HepG2 (cell line): ENCODE measurements around the gene CLCN1. TPM values are rescaled to one million over a fixed set of nuclear protein-coding genes. Genes with fewer than 3 reads are reported as not detected.

Source experiments
- CAMTA2 ChIP-seq: sonication (generic); formaldehyde crosslinking; IDR thresholded peaks from 2 replicates; pipeline ENCODE4 v1.4.0; 2020; ENCODE audit warnings: mild to moderate bottlenecking, missing genetic modification reagents, borderline replicate concordance
- CBX2 ChIP-seq, 2 experiments: fragments of 200-600 bp in 1 of 2; sonication (generic); formaldehyde crosslinking in 1 of 2; IDR thresholded peaks; 2 replicates each; pipeline versions ENCODE4 v1.7.0 to v1.8.1; 2018 to 2022; ENCODE audit warnings: low read depth in 2 of 2, low read length in 1 of 2, mild to moderate bottlenecking in 1 of 2, missing genetic modification reagents in 1 of 2
- GABPB1 ChIP-seq: IDR thresholded peaks from 2 replicates; pipeline ENCODE4 v1.6.1; 2016; ENCODE audit warnings: mild to moderate bottlenecking, missing genetic modification reagents, moderate library complexity, missing compliant biosample characterization
- HINFP ChIP-seq: sonication (generic); formaldehyde crosslinking; IDR thresholded peaks from 2 replicates; pipeline ENCODE4 v1.4.0; 2020; ENCODE audit warnings: low read depth, mild to moderate bottlenecking, missing genetic modification reagents
- HNF1B ChIP-seq: sonication (generic); formaldehyde crosslinking; IDR thresholded peaks from 2 replicates; pipeline ENCODE4 v1.5.1; 2020; ENCODE audit warnings: mild to moderate bottlenecking, moderate library complexity, missing genetic modification reagents
- KDM5B ChIP-seq: sonication (generic); formaldehyde crosslinking; IDR thresholded peaks from 2 replicates; pipeline ENCODE4 v1.4.0; 2020; ENCODE audit warnings: missing genetic modification reagents, mild to moderate bottlenecking, borderline replicate concordance
- KLF13 ChIP-seq: sonication (generic); formaldehyde crosslinking; IDR thresholded peaks from 2 replicates; pipeline ENCODE4 v1.4.0; 2020; ENCODE audit warnings: mild to moderate bottlenecking, missing genetic modification reagents
- MAFK ChIP-seq, 2 experiments: IDR thresholded peaks in 1 of 2; conservative IDR thresholded peaks in 1 of 2; 2 replicates each; pipeline ENCODE4 v1.6.1; 2011; ENCODE audit warnings: improper control_type of control experiment in 2 of 2, low read length in 2 of 2
- NAIF1 ChIP-seq: sonication (generic); formaldehyde crosslinking; IDR thresholded peaks from 2 replicates; pipeline ENCODE4 v1.5.0; 2020; ENCODE audit warnings: mild to moderate bottlenecking, missing genetic modification reagents, borderline replicate concordance
- NBN ChIP-seq: fragments of 450-650 bp; conservative IDR thresholded peaks from 2 replicates; pipeline ENCODE4 v1.6.1; 2017
- NFKB2 ChIP-seq: sonication (generic); formaldehyde crosslinking; IDR thresholded peaks from 2 replicates; pipeline ENCODE4 v1.4.0; 2020; ENCODE audit warnings: missing genetic modification reagents, borderline replicate concordance
- NPAS2 ChIP-seq: sonication (generic); formaldehyde crosslinking; IDR thresholded peaks from 2 replicates; pipeline ENCODE4 v1.8.0; 2022; ENCODE audit warnings: mild to moderate bottlenecking, missing genetic modification reagents, borderline replicate concordance
- POLR2A ChIP-seq, 2 experiments: IDR thresholded peaks; 2 replicates each; pipeline ENCODE4 v1.6.1; 2011; ENCODE audit warnings: low read depth in 2 of 2, low read length in 2 of 2, mild to moderate bottlenecking in 1 of 2, moderate library complexity in 1 of 2; ENCODE audit not compliant: insufficient read depth in 1 of 2
- REL ChIP-seq: sonication (generic); formaldehyde crosslinking; conservative IDR thresholded peaks from 2 replicates; pipeline ENCODE4 v1.8.0; 2022; ENCODE audit warnings: mild to moderate bottlenecking, missing genetic modification reagents, moderate library complexity
- SNAPC2 ChIP-seq: sonication (generic); formaldehyde crosslinking; IDR thresholded peaks from 2 replicates; pipeline ENCODE4 v1.8.1; 2022; ENCODE audit warnings: mild to moderate bottlenecking, missing genetic modification reagents
- SOX6 ChIP-seq, 2 experiments: fragments of 450-650 bp in 1 of 2; sonication (generic) in 1 of 2; formaldehyde crosslinking in 1 of 2; IDR thresholded peaks; 2 replicates each; pipeline versions ENCODE4 v1.4.0 to v1.6.1; 2017 to 2020; ENCODE audit warnings: antibody characterized with exemption in 1 of 2, mild to moderate bottlenecking in 1 of 2, missing genetic modification reagents in 1 of 2
- SP2 ChIP-seq: sonication (generic); formaldehyde crosslinking; IDR thresholded peaks from 2 replicates; pipeline ENCODE4 v1.5.1; 2020; ENCODE audit warnings: mild to moderate bottlenecking, missing genetic modification reagents
- TP53 ChIP-seq: sonication (generic); formaldehyde crosslinking; conservative IDR thresholded peaks from 2 replicates; pipeline ENCODE4 v1.4.0; 2020; ENCODE audit warnings: missing genetic modification reagents
- ZMYM3 ChIP-seq: sonication (generic); formaldehyde crosslinking; IDR thresholded peaks from 2 replicates; pipeline ENCODE4 v1.5.1; 2020; ENCODE audit warnings: mild to moderate bottlenecking, missing genetic modification reagents
- ZNF598 ChIP-seq: sonication (generic); formaldehyde crosslinking; IDR thresholded peaks from 2 replicates; pipeline ENCODE4 v1.5.1; 2020; ENCODE audit warnings: mild to moderate bottlenecking, missing genetic modification reagents, borderline replicate concordance
- ZNF687 ChIP-seq: sonication (generic); formaldehyde crosslinking; IDR thresholded peaks from 2 replicates; pipeline ENCODE4 v1.5.1; 2020; ENCODE audit warnings: mild to moderate bottlenecking, missing genetic modification reagents, moderate library complexity
- ZNF883 ChIP-seq: sonication (generic); formaldehyde crosslinking; IDR thresholded peaks from 2 replicates; pipeline ENCODE4 v1.5.1; 2020; ENCODE audit warnings: mild to moderate bottlenecking, missing genetic modification reagents; ENCODE audit errors: not compliant biosample characterization
- polyA plus RNA-seq, 8 experiments: library from polyadenylated mRNA; depleted of rRNA in 3 of 8; stranded (reverse) in 7 of 8; unstranded in 1 of 8; fragments of >200 nt; fragmentation: Illumina TruSeq in 4 of 8; extraction: Trizol in 4 of 8; gene quantifications; 2 replicates each; pipeline versions ENCODE4 v1.2.1 to v1.2.3, GENCODE V29; 2011 to 2016; ENCODE audit warnings: low read depth in 4 of 8, missing spikeins in 1 of 8, mixed read lengths in 1 of 8; ENCODE audit not compliant: insufficient read depth in 1 of 8
- total RNA-seq, 5 experiments: library from RNA; depleted of rRNA; stranded (reverse); fragments of >200 nt; fragmentation: Illumina TruSeq; extraction: Trizol; gene quantifications; 2 replicates each; pipeline ENCODE4 v1.2.3, GENCODE V29; 2016; ENCODE audit warnings: low read depth in 1 of 5

Gene CLCN1
- total and polyA plus RNA-seq, 2 of the 13 experiments (the other 11 are each of a cell fraction or from before 2014, with no cell fraction given): 0.01 TPM; not detected in 1

DNA sequence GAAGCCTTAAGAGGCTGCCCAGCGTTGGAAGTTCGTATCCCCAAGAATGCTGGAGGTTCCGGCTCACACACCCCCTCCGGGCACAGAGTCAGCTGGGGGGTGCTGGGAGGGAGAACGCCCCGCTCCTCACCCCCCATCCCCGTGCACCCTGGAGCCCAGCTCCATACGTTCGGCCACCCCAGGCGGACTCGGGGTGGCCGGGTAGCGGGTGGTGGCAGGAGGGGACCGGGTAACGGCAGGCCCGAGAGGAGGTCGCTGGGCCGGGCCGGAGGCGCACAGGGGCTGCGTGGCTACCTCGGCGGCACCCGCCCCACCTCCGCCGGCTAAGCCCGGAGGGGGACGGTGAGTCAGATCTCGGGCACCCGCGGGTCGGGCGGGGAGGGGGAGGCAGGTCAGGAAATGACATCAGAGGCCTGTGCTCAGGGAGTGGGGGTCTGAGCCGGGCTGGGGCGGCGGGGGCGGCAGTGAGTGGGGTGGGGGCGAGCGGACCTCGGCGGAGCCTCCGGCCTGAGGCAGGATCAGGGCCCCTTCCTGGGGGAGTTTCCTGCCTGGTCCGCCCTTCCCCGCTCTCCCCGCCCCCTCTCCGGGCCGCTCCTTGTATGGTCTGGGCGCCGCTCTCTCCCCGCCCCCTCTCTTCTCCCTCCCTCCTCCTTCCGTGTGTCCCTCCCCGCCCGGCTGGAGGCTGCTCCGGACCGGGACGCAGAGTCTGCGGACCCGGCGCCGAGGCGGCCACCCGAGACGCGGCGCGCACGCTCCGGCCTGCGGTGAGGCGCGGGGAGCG lies 64.9 kb downstream of the CLCN1 start, which contains the start of gene ZYX (continued):
- TF ChIP-seq CAMTA2 (CRISPR knock-in tag) (peak; percentile 81; the same call in 1 of the 2 replicates), SP2 (peak; percentile 47; the same call in 1 of the 2 replicates), KLF13 (CRISPR knock-in tag) (no peak), NAIF1 (CRISPR knock-in tag) (no peak), GABPB1 (CRISPR knock-in tag) (peak; percentile 89), POLR2A (IDR thresholded peaks at IDR 0.05; ENCODE audit: insufficient read depth in 1 of 2, low read depth in 2 of 2, low read length in 2 of 2) (peak; percentile 32 to 62; a peak in 3 of 4 replicates), KDM5B (CRISPR knock-in tag) (peak; percentile 80; the same call in 1 of the 2 replicates), REL (peak; percentile 77; the same call in 1 of the 2 replicates), NPAS2 (CRISPR knock-in tag) (no peak), NBN (no peak), ZNF883 (CRISPR knock-in tag) (peak; percentile 41), ZNF687 (CRISPR knock-in tag) (peak; percentile 74), ZNF598 (CRISPR knock-in tag) (no peak), SOX6 (IDR thresholded peaks at IDR 0.05) (no peak), SOX6 (CRISPR knock-in tag; IDR thresholded peaks at IDR 0.05) (peak; percentile 45), HINFP (peak; percentile 99), ZMYM3 (CRISPR knock-in tag) (no peak), NFKB2 (CRISPR knock-in tag) (no peak), SNAPC2 (CRISPR knock-in tag) (0 out of 2 replicates have a peak, but pooled peaks have one; percentile 25), CBX2 (IDR thresholded peaks at IDR 0.05; ENCODE audit: low read depth, low read length) (no peak), CBX2 (CRISPR knock-in tag; IDR thresholded peaks at IDR 0.05; ENCODE audit: low read depth) (no peak), TP53 (no peak), HNF1B (CRISPR knock-in tag) (peak; percentile 87), MAFK (conservative IDR thresholded peaks at IDR 0.05 in 1 of 2, IDR thresholded peaks at IDR 0.05 in 1 of 2; ENCODE audit: low read length in 2 of 2) (no peak)
